ENCODE data around the gene SEC61A2.

The SEC61A2 gene

GRCh38 chr10:12202226-12202625 is 72.7 kb downstream of the SEC61A2 start:
- no peak for DNase-seq (ENCODE audit: low read depth)
- no peak overlapping the region for H3K4me3 ChIP-seq (ENCODE audit: low read length)
- TF ChIP-seq CTCF (IDR thresholded peaks at IDR 0.05; ENCODE audit: insufficient read depth, low read depth, low read length, missing control alignments) = no peak

GRCh38 chr10:12205082-12205481 is 75.6 kb downstream of the SEC61A2 start:
- H3K4me3 ChIP-seq (ENCODE audit: low read length) = no peak overlapping the region
- no peak for TF ChIP-seq CTCF (IDR thresholded peaks at IDR 0.05; ENCODE audit: insufficient read depth, low read depth, low read length, missing control alignments)
- no peak for DNase-seq (ENCODE audit: low read depth)

- H3K4me3 ChIP-seq (ENCODE audit: low read length) = no peak overlapping the region
- DNase-seq (ENCODE audit: low read depth) = no peak
- TF ChIP-seq CTCF (IDR thresholded peaks at IDR 0.05; ENCODE audit: insufficient read depth, low read depth, low read length, missing control alignments) = no peak
These were observed 77.6 kb downstream of the SEC61A2 start for GRCh38 chr10:12207114-12207513.

GRCh38 chr10:12208460-12208859 is 79.0 kb downstream of the SEC61A2 start:
- DNase-seq (ENCODE audit: low read depth) = no peak
- H3K4me3 ChIP-seq (ENCODE audit: low read length) = no peak overlapping the region
- TF ChIP-seq CTCF (IDR thresholded peaks at IDR 0.05; ENCODE audit: insufficient read depth, low read depth, low read length, missing control alignments) = no peak

GRCh38 chr10:12212454-12212853 is 83.0 kb downstream of the SEC61A2 start:
- DNase-seq (ENCODE audit: low read depth) = no peak
- H3K4me3 ChIP-seq (ENCODE audit: low read length) = no peak overlapping the region
- TF ChIP-seq CTCF (IDR thresholded peaks at IDR 0.05; ENCODE audit: insufficient read depth, low read depth, low read length, missing control alignments) = no peak

GRCh38 chr10:12213621-12214020 is 84.1 kb downstream of the SEC61A2 start:
- DNase-seq (ENCODE audit: low read depth) = no peak
- TF ChIP-seq CTCF (IDR thresholded peaks at IDR 0.05; ENCODE audit: insufficient read depth, low read depth, low read length, missing control alignments) = no peak
- H3K4me3 ChIP-seq (ENCODE audit: low read length) = no peak overlapping the region

- no peak for DNase-seq (ENCODE audit: low read depth)
- H3K4me3 ChIP-seq (ENCODE audit: low read length) = no peak overlapping the region
- no peak for TF ChIP-seq CTCF (IDR thresholded peaks at IDR 0.05; ENCODE audit: insufficient read depth, low read depth, low read length, missing control alignments)
These were observed 84.6 kb downstream of the SEC61A2 start for GRCh38 chr10:12214093-12214492.
